Vagina (tissue), 2 donors: ENCODE results near the gene ETV7. TPM values are rescaled to one million over a fixed set of nuclear protein-coding genes. Genes with fewer than 3 reads are reported as not detected.

Source experiments
- DNase-seq, 2 donors: peaks; one replicate each; pipeline ENCODE4 v3.0.0-alpha.2; 2017; ENCODE audit errors: extremely low spot score in 2 of 2
- H3K27ac ChIP-seq: fragments of 200-600 bp; sonication (generic); one replicate; pipeline ENCODE4 v1.5.1; 2019
- H3K27me3 ChIP-seq: fragments of 200-600 bp; sonication (generic); one replicate; pipeline ENCODE4 v1.5.1; 2019
- H3K36me3 ChIP-seq, 2 donors: fragments of 200-600 bp; sonication (generic); one replicate each; pipeline ENCODE4 v1.5.1; 2017 to 2019
- H3K4me1 ChIP-seq: fragments of 200-600 bp; sonication (generic); one replicate; pipeline ENCODE4 v1.5.1; 2019
- H3K4me3 ChIP-seq, 2 donors: fragments of 200-600 bp; sonication (generic); 1 replicate in 1 of 2; 2 replicates in 1 of 2; pipeline ENCODE4 v1.5.1; 2016 to 2019
- H3K9me3 ChIP-seq: fragments of 200-600 bp; sonication (generic); one replicate; pipeline ENCODE4 v1.5.1; 2019
- CTCF ChIP-seq, 3 experiments: fragments of 450-650 bp in 2 of 3; fragments of 200-600 bp in 1 of 3; sonication (generic) in 1 of 3; IDR thresholded peaks; one replicate each; pipeline ENCODE4 v1.5.1; 2017 to 2019; ENCODE audit warnings: antibody characterized with exemption in 3 of 3, mild to moderate bottlenecking in 2 of 3, moderate library complexity in 2 of 3
- POLR2A ChIP-seq, 2 donors: fragments of 450-650 bp; IDR thresholded peaks; one replicate each; pipeline ENCODE4 v1.6.1; 2017; ENCODE audit warnings: antibody characterized with exemption in 2 of 2, mild to moderate bottlenecking in 2 of 2, moderate library complexity in 2 of 2
- POLR2AphosphoS5 ChIP-seq, 2 donors: sonication (generic); formaldehyde crosslinking; IDR thresholded peaks; one replicate each; pipeline ENCODE4 v1.9.0; 2017; ENCODE audit warnings: antibody characterized with exemption in 2 of 2, mild to moderate bottlenecking in 2 of 2, low read depth in 1 of 2; ENCODE audit not compliant: insufficient read depth in 1 of 2
- intact Hi-C: fragments of 100-400 bp; cut with DNase I; formaldehyde crosslinking; loops from one replicate; pipeline ENCODE4 v1.15.1; 2023
- total RNA-seq: library from RNA; depleted of rRNA; stranded (reverse); fragments of >200 nt; gene quantifications from one replicate; pipeline ENCODE4 v1.2.3, GENCODE V29; 2016

Gene ETV7
- total RNA-seq, 1 donor from 2014 or later, result 2.2 TPM

- H3K36me3 ChIP-seq, result no peaks in the 10 kb centered on the region
- peaks cover 24% of the 10 kb centered on the region for H3K4me1 ChIP-seq
- no peaks in the 10 kb centered on the region for H3K27me3 ChIP-seq
- no peak for TF ChIP-seq POLR2A (IDR thresholded peaks at IDR 0.05)
- no peak for TF ChIP-seq CTCF (IDR thresholded peaks at IDR 0.05)
- no peak for TF ChIP-seq POLR2AphosphoS5 (IDR thresholded peaks at IDR 0.05; ENCODE audit: insufficient read depth in 1 of 2, low read depth in 1 of 2)
- DNase-seq, result no peak
- no peak within 1 kb of the TSS for H3K4me3 ChIP-seq
- no peaks in the 10 kb centered on the region for H3K9me3 ChIP-seq
- intact Hi-C loops, result no loop called here
- no peak within 1 kb of the TSS for H3K27ac ChIP-seq
Measured at GRCh38 chr6:36336779-36337241, 50.7 kb downstream of the ETV7 start, which contains the start of gene BNIP5. TSS of gene BNIP5 (minus strand) at chr6:36336888. CDS start at chr6:36330690, 6,198 bp downstream.

- H3K9me3 ChIP-seq, result no peaks in the 10 kb centered on the region
- H3K27ac ChIP-seq, result no peak overlapping the region
- H3K27me3 ChIP-seq, result no peaks in the 10 kb centered on the region
- H3K36me3 ChIP-seq, result no peaks in the 10 kb centered on the region
- peaks cover 24% of the 10 kb centered on the region for H3K4me1 ChIP-seq
- H3K4me3 ChIP-seq, result no peak overlapping the region
- intact Hi-C loops, result no loop called here
- no peak for DNase-seq
- TF ChIP-seq POLR2AphosphoS5 (IDR thresholded peaks at IDR 0.05; ENCODE audit: insufficient read depth in 1 of 2, low read depth in 1 of 2) (no peak), CTCF (IDR thresholded peaks at IDR 0.05) (no peak), POLR2A (IDR thresholded peaks at IDR 0.05) (no peak)
Measured at GRCh38 chr6:36336208-36336710, 51.2 kb downstream of the ETV7 start.

GRCh38 chr6:36335465-36336207, 51.8 kb downstream of the ETV7 start:
- intact Hi-C loops, result no loop called here
- H3K27ac ChIP-seq, result no peak overlapping the region
- DNase-seq, result no peak
- H3K4me3 ChIP-seq, result no peak overlapping the region
- H3K4me1 ChIP-seq, result peaks cover 18% of the 10 kb centered on the region
- TF ChIP-seq POLR2A (IDR thresholded peaks at IDR 0.05) (no peak), POLR2AphosphoS5 (IDR thresholded peaks at IDR 0.05; ENCODE audit: insufficient read depth in 1 of 2, low read depth in 1 of 2) (peak in 1 of 2 donors; percentile 3), CTCF (IDR thresholded peaks at IDR 0.05) (no peak)
- no peaks in the 10 kb centered on the region for H3K36me3 ChIP-seq
- H3K27me3 ChIP-seq, result no peaks in the 10 kb centered on the region
- H3K9me3 ChIP-seq, result no peaks in the 10 kb centered on the region

- no peaks in the 10 kb centered on the region for H3K27me3 ChIP-seq
- DNase-seq, result no peak
- peaks cover 17% of the 10 kb centered on the region for H3K4me1 ChIP-seq
- H3K36me3 ChIP-seq, result no peaks in the 10 kb centered on the region
- intact Hi-C loops, result no loop called here
- H3K4me3 ChIP-seq, result no peak overlapping the region
- H3K9me3 ChIP-seq, result no peaks in the 10 kb centered on the region
- peak overlapping the region; percentile 46 for H3K27ac ChIP-seq
- TF ChIP-seq POLR2AphosphoS5 (IDR thresholded peaks at IDR 0.05; ENCODE audit: insufficient read depth in 1 of 2, low read depth in 1 of 2) (peak in 1 of 2 donors; percentile 6), POLR2A (IDR thresholded peaks at IDR 0.05) (no peak), CTCF (IDR thresholded peaks at IDR 0.05) (no peak)
Measured at GRCh38 chr6:36334832-36335459, 52.5 kb downstream of the ETV7 start.
